ENCODE data around the gene SCN3B.

The SCN3B gene

GRCh38 chr11:123694551-123694950 lies 40.1 kb upstream of the SCN3B start:
- Histone ChIP-seq H3K4me3 (no peak overlapping the region), H3K27ac (no peak overlapping the region)
- no peak for TF ChIP-seq CTCF (IDR thresholded peaks at IDR 0.05)
- DNase-seq (ENCODE audit: low spot score): no peak

DNA sequence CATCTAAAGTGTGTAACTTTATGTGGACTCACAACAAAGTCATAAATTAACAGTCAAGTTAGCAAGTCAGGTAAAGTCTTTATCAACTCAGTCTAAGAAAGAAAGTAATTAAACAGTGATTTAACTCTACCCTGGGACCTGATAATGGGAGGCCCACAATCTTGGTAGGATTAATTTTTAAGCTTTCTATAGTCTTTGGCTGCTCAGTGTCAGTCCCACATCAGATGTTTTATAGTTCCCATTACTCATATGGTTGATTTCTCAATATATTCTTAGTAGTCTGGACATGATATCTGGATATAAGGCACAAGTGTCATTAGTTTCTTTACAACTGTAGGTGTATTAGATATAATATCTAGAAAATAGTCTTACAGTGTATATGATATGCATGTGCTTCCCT lies 38.5 kb upstream of the SCN3B start:
- TF ChIP-seq CTCF (IDR thresholded peaks at IDR 0.05): no peak
- Histone ChIP-seq H3K27ac (no peak overlapping the region), H3K4me3 (no peak overlapping the region)
- no peak for DNase-seq (ENCODE audit: low spot score)

GRCh38 chr11:123690485-123690884 lies 36.1 kb upstream of the SCN3B start:
- TF ChIP-seq CTCF (IDR thresholded peaks at IDR 0.05): no peak
- DNase-seq (ENCODE audit: low spot score): no peak
- Histone ChIP-seq H3K4me3 (no peak overlapping the region), H3K27ac (no peak overlapping the region)

- TF ChIP-seq CTCF (IDR thresholded peaks at IDR 0.05): no peak
- H3K4me3 ChIP-seq: no peak overlapping the region
- H3K27ac ChIP-seq: no peak overlapping the region
- DNase-seq (ENCODE audit: low spot score): no peak
Measured at GRCh38 chr11:123684601-123685000, 30.2 kb upstream of the SCN3B start.

- H3K27ac ChIP-seq: no peak overlapping the region
- DNase-seq (ENCODE audit: low spot score): no peak
- H3K4me3 ChIP-seq: no peak overlapping the region
- no peak for TF ChIP-seq CTCF (IDR thresholded peaks at IDR 0.05)
Measured at GRCh38 chr11:123683428-123684170, 29.2 kb upstream of the SCN3B start.

DNA sequence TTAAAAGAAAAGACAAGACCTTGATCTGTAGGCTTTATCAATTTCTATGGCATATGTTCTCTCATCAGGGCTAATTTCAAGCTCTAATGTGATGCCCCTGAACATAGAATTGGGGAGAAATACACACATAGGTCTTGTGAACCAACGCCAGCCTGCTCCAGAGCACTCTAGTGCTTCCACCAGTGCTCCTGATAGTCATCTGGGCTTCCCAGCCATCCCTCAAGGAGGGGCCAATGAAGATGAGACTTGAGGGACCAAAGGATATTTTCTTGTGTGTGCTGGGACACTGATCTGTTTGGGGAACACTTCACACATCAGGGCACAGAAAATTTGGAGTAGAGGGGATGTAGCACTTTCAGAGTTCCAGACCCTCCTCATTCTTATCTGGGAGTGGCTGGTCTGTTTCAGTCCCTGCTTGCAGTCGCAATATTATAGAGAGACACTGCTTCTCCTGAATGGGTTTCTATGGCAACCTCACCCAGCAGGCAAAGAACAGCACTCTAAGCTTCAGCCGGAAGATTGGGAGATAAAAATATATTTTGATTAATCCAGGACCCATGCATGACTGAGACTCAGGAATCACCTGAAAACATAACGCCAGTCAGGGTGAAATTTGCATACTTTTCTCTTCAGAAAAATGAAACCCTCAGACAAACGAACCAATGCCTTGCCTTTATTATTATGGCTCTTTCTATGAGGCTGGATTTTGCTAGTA lies 28.4 kb upstream of the SCN3B start:
- no peak overlapping the region for H3K4me3 ChIP-seq
- no peak for DNase-seq (ENCODE audit: low spot score)
- H3K27ac ChIP-seq: no peak overlapping the region
- no peak for TF ChIP-seq CTCF (IDR thresholded peaks at IDR 0.05)

GRCh38 chr11:123681030-123681429 lies 26.6 kb upstream of the SCN3B start:
- Histone ChIP-seq H3K27ac (no peak overlapping the region), H3K4me3 (no peak overlapping the region)
- no peak for TF ChIP-seq CTCF (IDR thresholded peaks at IDR 0.05)
- DNase-seq (ENCODE audit: low spot score): no peak
